ENCODE results near the gene TLX3. TPM values are rescaled to one million over a fixed set of nuclear protein-coding genes. Genes with fewer than 3 reads are reported as not detected.

The TLX3 gene
- total RNA-seq, 1 experiment from 2014 or later, result not detected

GRCh38 chr5:171312129-171312974, 3.3 kb downstream of the TLX3 start:
- Histone ChIP-seq H3K14ac (ENCODE audit: insufficient read depth, low read length) (no peak overlapping the region), H3K23me2 (ENCODE audit: insufficient read length, low read depth, low read length, poor library complexity, severe bottlenecking) (peaks cover 10% of the 10 kb centered on the region), H3K23ac (ENCODE audit: insufficient read length, low read depth, low read length) (no peak overlapping the region), H3K9me3 (ENCODE audit: control insufficient read depth, low read depth, low read length) (no peaks in the 10 kb centered on the region), H3K4me1 (ENCODE audit: insufficient read depth, low read length) (no peaks in the 10 kb centered on the region), H4K91ac (ENCODE audit: insufficient read length, low read depth, low read length) (no peak overlapping the region), H2BK12ac (ENCODE audit: insufficient read length, low read depth, low read length) (no peak overlapping the region), H2BK120ac (ENCODE audit: low read depth, low read length, poor library complexity, severe bottlenecking) (no peak overlapping the region), H3K4ac (ENCODE audit: low read depth, low read length) (no peak overlapping the region), H3K79me1 (ENCODE audit: insufficient read depth, low read depth, low read length, poor library complexity, severe bottlenecking) (no peaks in the 10 kb centered on the region), H3K79me2 (ENCODE audit: insufficient read depth, low read length) (no peaks in the 10 kb centered on the region), H3K9ac (ENCODE audit: extremely low read depth, insufficient read length, low read length) (no peak overlapping the region), H3K18ac (ENCODE audit: insufficient read length, low read depth, low read length) (no peak overlapping the region), H2AK5ac (ENCODE audit: insufficient read length, low read length) (no peak overlapping the region), H2AFZ (ENCODE audit: low read length) (no peak overlapping the region), H2BK15ac (ENCODE audit: low read depth, low read length) (no peak overlapping the region; the same call in 1 of the 2 replicates), H4K20me1 (ENCODE audit: control insufficient read depth, insufficient read depth, insufficient read length) (no peaks in the 10 kb centered on the region), H3K4me2 (ENCODE audit: insufficient read depth, insufficient read length, low read length) (peak overlapping the region; percentile 53), H3T11ph (ENCODE audit: low read length) (no peak overlapping the region), H4K8ac (replicated peaks; ENCODE audit: insufficient read length, low read depth, low read length) (no peak overlapping the region), H3K56ac (ENCODE audit: insufficient read length, low read depth, low read length) (no peak overlapping the region), H3K27ac (ENCODE audit: insufficient read length, low read depth, low read length) (no peak overlapping the region), H2BK5ac (ENCODE audit: insufficient read length, low read length) (no peak overlapping the region), H3K27me3 (ENCODE audit: insufficient read depth, low read length) (peaks cover 95% of the 10 kb centered on the region), H2BK20ac (ENCODE audit: low read depth, low read length, poor library complexity, severe bottlenecking) (no peak overlapping the region), H4K5ac (ENCODE audit: insufficient read length, low read depth, low read length) (no peak overlapping the region)
- H3K27me3 Mint-ChIP-seq (ENCODE audit: low read depth), result peaks cover 98% of the 10 kb centered on the region
- DNase-seq, result peak; percentile 45
- no peak for TF ChIP-seq CTCF (conservative IDR thresholded peaks at IDR 0.05)
- H3K36me3 Mint-ChIP-seq (ENCODE audit: insufficient read depth in 1 of 3, low read depth in 3 of 3), result peaks cover 0 to 1% (median 0%) of the 10 kb centered on the region in 3 experiments; a peak in 1 of 7 replicates
- H3K4me1 Mint-ChIP-seq, result peaks cover 13 to 54% of the 10 kb centered on the region in 2 experiments
- no peak overlapping the region for H3K27ac Mint-ChIP-seq
- H3K9me3 Mint-ChIP-seq, result peaks cover 5 to 13% of the 10 kb centered on the region in 2 experiments; a peak in 4 of 5 replicates
- H3K4me3 Mint-ChIP-seq, result peak overlapping the region; percentile 7 to 62; a peak in 3 of 5 replicates
- no CpG with 5 or more reads among the region's 74 CpGs for WGBS (ENCODE audit: extremely low coverage, insufficient read length, low lambda C conversion rate)
